H1 (cell line): ENCODE data around the gene TBC1D13. TPM values are rescaled to one million over a fixed set of nuclear protein-coding genes. Genes with fewer than 3 reads are reported as not detected.

ENCODE experiments used
- CBX5 ChIP-seq: fragments of 300-800, 300-1000 bp; sonication (generic); IDR thresholded peaks from 2 replicates; pipeline ENCODE4 v1.7.1; 2016; ENCODE audit warnings: antibody characterized with exemption, low read length, low read depth
- GABPA ChIP-seq: IDR thresholded peaks from 2 replicates; pipeline ENCODE4 v1.6.1; 2011; ENCODE audit warnings: mild to moderate bottlenecking, low read length, moderate library complexity, borderline replicate concordance; ENCODE audit not compliant: insufficient read depth
- KDM5A ChIP-seq: fragments of 200-600 bp; IDR thresholded peaks from 2 replicates; pipeline ENCODE4 v1.7.1; 2012; ENCODE audit warnings: mild to moderate bottlenecking, low read length, inconsistent platforms, mixed read lengths
- MAX ChIP-seq: IDR thresholded peaks from 2 replicates; pipeline ENCODE4 v1.6.1; 2012; ENCODE audit warnings: inconsistent platforms
- RAD21 ChIP-seq, 2 experiments: IDR thresholded peaks in 1 of 2; conservative IDR thresholded peaks in 1 of 2; 2 replicates each; pipeline ENCODE4 v1.6.1; 2011; ENCODE audit warnings: low read depth in 2 of 2, low read length in 2 of 2, improper control_type of control experiment in 1 of 2, inconsistent platforms in 1 of 2, mild to moderate bottlenecking in 1 of 2, moderate library complexity in 1 of 2
- RBBP5 ChIP-seq: IDR thresholded peaks from 2 replicates; pipeline ENCODE4 v1.7.1; 2012; ENCODE audit warnings: low read depth, mild to moderate bottlenecking, inconsistent platforms, low read length, moderate library complexity, borderline replicate concordance
- SP4 ChIP-seq: IDR thresholded peaks from 2 replicates; pipeline ENCODE4 v1.6.1; 2012; ENCODE audit warnings: low read length, inconsistent platforms
- TBP ChIP-seq: IDR thresholded peaks from 2 replicates; pipeline ENCODE4 v1.6.1; 2011; ENCODE audit warnings: low read depth, low read length, improper control_type of control experiment
- polyA plus RNA-seq, 7 experiments: library from polyadenylated mRNA; depleted of rRNA in 3 of 7; stranded (reverse) in 5 of 7; unstranded in 2 of 7; fragments of >200 nt in 5 of 7; fragments of 200-250 nt in 2 of 7; gene quantifications; 1 replicate in 5 of 7; 2 replicates in 1 of 7; 4 replicates in 1 of 7; pipeline versions ENCODE4 v1.2.1 to v1.2.3, GENCODE V29; 2011 to 2013; ENCODE audit warnings: missing spikeins in 2 of 7, mixed read lengths in 2 of 7
- total RNA-seq: library from RNA; stranded (reverse); fragmentation: NEBNext Ultra II Directional; extraction: Animal tissue kit (Norgen Biotek cat#: 25700); gene quantifications from 2 replicates; pipeline ENCODE4 v1.2.1, GENCODE V29; 2021
- TF ChIP-seq, protein P1 (sequence below): fragments of 300-600 bp; sonication (generic); IDR thresholded peaks from 2 replicates; pipeline ENCODE4 v1.7.1; 2012; ENCODE audit warnings: low read length, moderate library complexity, mild to moderate bottlenecking, inconsistent platforms; ENCODE audit not compliant: insufficient replicate concordance

Gene TBC1D13
- total and polyA plus RNA-seq, 2 of the 8 experiments (the other 6 are each of a cell fraction or from before 2014, with no cell fraction given): 21.3 to 24.7 TPM

- no peak for TF ChIP-seq CBX5
- TF ChIP-seq KDM5A: peak; percentile 81
- TF ChIP-seq TBP: peak; percentile 55; the same call in 1 of the 2 replicates
- TF ChIP-seq SP4: 0 out of 2 replicates have a peak, but pooled peaks have one; percentile 70
- no peak for TF ChIP-seq RAD21 (IDR thresholded peaks at IDR 0.05 in 1 of 2, conservative IDR thresholded peaks at IDR 0.05 in 1 of 2; ENCODE audit: low read depth in 2 of 2, low read length in 2 of 2)
- peak; percentile 55; the same call in 1 of the 2 replicates for TF ChIP-seq RBBP5
- peak; percentile 79 for TF ChIP-seq MAX
- TF ChIP-seq, protein P1, sequence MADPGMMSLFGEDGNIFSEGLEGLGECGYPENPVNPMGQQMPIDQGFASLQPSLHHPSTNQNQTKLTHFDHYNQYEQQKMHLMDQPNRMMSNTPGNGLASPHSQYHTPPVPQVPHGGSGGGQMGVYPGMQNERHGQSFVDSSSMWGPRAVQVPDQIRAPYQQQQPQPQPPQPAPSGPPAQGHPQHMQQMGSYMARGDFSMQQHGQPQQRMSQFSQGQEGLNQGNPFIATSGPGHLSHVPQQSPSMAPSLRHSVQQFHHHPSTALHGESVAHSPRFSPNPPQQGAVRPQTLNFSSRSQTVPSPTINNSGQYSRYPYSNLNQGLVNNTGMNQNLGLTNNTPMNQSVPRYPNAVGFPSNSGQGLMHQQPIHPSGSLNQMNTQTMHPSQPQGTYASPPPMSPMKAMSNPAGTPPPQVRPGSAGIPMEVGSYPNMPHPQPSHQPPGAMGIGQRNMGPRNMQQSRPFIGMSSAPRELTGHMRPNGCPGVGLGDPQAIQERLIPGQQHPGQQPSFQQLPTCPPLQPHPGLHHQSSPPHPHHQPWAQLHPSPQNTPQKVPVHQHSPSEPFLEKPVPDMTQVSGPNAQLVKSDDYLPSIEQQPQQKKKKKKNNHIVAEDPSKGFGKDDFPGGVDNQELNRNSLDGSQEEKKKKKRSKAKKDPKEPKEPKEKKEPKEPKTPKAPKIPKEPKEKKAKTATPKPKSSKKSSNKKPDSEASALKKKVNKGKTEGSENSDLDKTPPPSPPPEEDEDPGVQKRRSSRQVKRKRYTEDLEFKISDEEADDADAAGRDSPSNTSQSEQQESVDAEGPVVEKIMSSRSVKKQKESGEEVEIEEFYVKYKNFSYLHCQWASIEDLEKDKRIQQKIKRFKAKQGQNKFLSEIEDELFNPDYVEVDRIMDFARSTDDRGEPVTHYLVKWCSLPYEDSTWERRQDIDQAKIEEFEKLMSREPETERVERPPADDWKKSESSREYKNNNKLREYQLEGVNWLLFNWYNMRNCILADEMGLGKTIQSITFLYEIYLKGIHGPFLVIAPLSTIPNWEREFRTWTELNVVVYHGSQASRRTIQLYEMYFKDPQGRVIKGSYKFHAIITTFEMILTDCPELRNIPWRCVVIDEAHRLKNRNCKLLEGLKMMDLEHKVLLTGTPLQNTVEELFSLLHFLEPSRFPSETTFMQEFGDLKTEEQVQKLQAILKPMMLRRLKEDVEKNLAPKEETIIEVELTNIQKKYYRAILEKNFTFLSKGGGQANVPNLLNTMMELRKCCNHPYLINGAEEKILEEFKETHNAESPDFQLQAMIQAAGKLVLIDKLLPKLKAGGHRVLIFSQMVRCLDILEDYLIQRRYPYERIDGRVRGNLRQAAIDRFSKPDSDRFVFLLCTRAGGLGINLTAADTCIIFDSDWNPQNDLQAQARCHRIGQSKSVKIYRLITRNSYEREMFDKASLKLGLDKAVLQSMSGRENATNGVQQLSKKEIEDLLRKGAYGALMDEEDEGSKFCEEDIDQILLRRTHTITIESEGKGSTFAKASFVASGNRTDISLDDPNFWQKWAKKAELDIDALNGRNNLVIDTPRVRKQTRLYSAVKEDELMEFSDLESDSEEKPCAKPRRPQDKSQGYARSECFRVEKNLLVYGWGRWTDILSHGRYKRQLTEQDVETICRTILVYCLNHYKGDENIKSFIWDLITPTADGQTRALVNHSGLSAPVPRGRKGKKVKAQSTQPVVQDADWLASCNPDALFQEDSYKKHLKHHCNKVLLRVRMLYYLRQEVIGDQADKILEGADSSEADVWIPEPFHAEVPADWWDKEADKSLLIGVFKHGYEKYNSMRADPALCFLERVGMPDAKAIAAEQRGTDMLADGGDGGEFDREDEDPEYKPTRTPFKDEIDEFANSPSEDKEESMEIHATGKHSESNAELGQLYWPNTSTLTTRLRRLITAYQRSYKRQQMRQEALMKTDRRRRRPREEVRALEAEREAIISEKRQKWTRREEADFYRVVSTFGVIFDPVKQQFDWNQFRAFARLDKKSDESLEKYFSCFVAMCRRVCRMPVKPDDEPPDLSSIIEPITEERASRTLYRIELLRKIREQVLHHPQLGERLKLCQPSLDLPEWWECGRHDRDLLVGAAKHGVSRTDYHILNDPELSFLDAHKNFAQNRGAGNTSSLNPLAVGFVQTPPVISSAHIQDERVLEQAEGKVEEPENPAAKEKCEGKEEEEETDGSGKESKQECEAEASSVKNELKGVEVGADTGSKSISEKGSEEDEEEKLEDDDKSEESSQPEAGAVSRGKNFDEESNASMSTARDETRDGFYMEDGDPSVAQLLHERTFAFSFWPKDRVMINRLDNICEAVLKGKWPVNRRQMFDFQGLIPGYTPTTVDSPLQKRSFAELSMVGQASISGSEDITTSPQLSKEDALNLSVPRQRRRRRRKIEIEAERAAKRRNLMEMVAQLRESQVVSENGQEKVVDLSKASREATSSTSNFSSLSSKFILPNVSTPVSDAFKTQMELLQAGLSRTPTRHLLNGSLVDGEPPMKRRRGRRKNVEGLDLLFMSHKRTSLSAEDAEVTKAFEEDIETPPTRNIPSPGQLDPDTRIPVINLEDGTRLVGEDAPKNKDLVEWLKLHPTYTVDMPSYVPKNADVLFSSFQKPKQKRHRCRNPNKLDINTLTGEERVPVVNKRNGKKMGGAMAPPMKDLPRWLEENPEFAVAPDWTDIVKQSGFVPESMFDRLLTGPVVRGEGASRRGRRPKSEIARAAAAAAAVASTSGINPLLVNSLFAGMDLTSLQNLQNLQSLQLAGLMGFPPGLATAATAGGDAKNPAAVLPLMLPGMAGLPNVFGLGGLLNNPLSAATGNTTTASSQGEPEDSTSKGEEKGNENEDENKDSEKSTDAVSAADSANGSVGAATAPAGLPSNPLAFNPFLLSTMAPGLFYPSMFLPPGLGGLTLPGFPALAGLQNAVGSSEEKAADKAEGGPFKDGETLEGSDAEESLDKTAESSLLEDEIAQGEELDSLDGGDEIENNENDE: no peak
- peak; percentile 28; the same call in 1 of the 2 replicates for TF ChIP-seq GABPA
These were observed 42.6 kb downstream of the TBC1D13 start, which contains the start of gene SPOUT1 (continued) for GRCh38 chr9:128829477-128830251.
